HCT116 (cell line): ENCODE data around the gene C1QL3.

Source experiments
- CTCF ChIP-seq, 3 experiments: fragments of 200-600 bp in 1 of 3; sonication (generic) in 1 of 3; IDR thresholded peaks in 2 of 3; conservative IDR thresholded peaks in 1 of 3; 2 replicates each; pipeline ENCODE4 v1.5.1; 2012 to 2017; ENCODE audit warnings: low read depth in 2 of 3, low read length in 2 of 3, antibody characterized with exemption in 1 of 3, borderline replicate concordance in 1 of 3, control low read depth in 1 of 3, mild to moderate bottlenecking in 1 of 3, mixed read lengths in 1 of 3, mixed run types in 1 of 3, moderate library complexity in 1 of 3; ENCODE audit not compliant: insufficient read depth in 1 of 3
- EGR1 ChIP-seq: IDR thresholded peaks from 2 replicates; pipeline ENCODE4 v1.6.1; 2012; ENCODE audit warnings: low read depth
- ELF1 ChIP-seq: IDR thresholded peaks from 2 replicates; pipeline ENCODE4 v1.6.1; 2012; ENCODE audit warnings: low read depth, borderline replicate concordance
- POLR2AphosphoS5 ChIP-seq: IDR thresholded peaks from 2 replicates; pipeline ENCODE4 v1.6.1; 2011; ENCODE audit warnings: mild to moderate bottlenecking, low read depth, low read length, moderate library complexity
- SP1 ChIP-seq: IDR thresholded peaks from 2 replicates; pipeline ENCODE4 v1.6.1; 2012; ENCODE audit warnings: low read depth
- ZFX ChIP-seq: fragments of 450-650 bp; IDR thresholded peaks from 2 replicates; pipeline ENCODE4 v1.6.1; 2017

- no peak for TF ChIP-seq CTCF (IDR thresholded peaks at IDR 0.05 in 2 of 3, conservative IDR thresholded peaks at IDR 0.05 in 1 of 3; ENCODE audit: borderline replicate concordance in 1 of 3, insufficient read depth in 1 of 3, low read depth in 2 of 3, low read length in 2 of 3)
- no peak for TF ChIP-seq SP1
- no peak for TF ChIP-seq ELF1
- TF ChIP-seq POLR2AphosphoS5 = no peak
- TF ChIP-seq EGR1 = no peak
- TF ChIP-seq ZFX = no peak
These were observed at the start of gene C1QL3 for GRCh38 chr10:16521311-16522016.
